HT1080 (cell line): Measurements from ENCODE around the gene CCR6. TPM values are rescaled to one million over a fixed set of nuclear protein-coding genes. Genes with fewer than 3 reads are reported as not detected.
A peak's percentile ranks its signal among the peaks of the same experiment; 100 is the strongest.
"Not testable (repeated sequence)": the region's sequence is repeated elsewhere in the genome, so short reads cannot be mapped to it uniquely, and the experiment has no call there.

Experiments
- DNase-seq: peaks from one replicate; pipeline ENCODE4 v3.0.0-alpha.2; 2015; ENCODE audit warnings: low read depth
- total RNA-seq: library from RNA; depleted of rRNA; stranded (reverse); fragments of >200 nt; shearing (Covaris generic); gene quantifications from 2 replicates; pipeline ENCODE4 v1.2.3, GENCODE V29; 2014

The CCR6 gene
- total RNA-seq, 1 experiment from 2014 or later, result 0.06 TPM

- DNase-seq, result peak; percentile 31
Measured at GRCh38 chr6:167141667-167142432, 19.0 kb downstream of the CCR6 start.

- DNase-seq, result no peak
Measured at GRCh38 chr6:167142433-167142761, 19.5 kb downstream of the CCR6 start.

- no peak for DNase-seq
Measured at GRCh38 chr6:167143041-167143440, 20.1 kb downstream of the CCR6 start.

- DNase-seq, result no peak
Measured at GRCh38 chr6:167145461-167145860, 22.6 kb downstream of the CCR6 start.

GRCh38 chr6:167146135-167146534 is 23.2 kb downstream of the CCR6 start:
- no peak for DNase-seq

GRCh38 chr6:167146977-167147376 is 24.1 kb downstream of the CCR6 start:
- no peak for DNase-seq

GRCh38 chr6:167148021-167148420 is 25.1 kb downstream of the CCR6 start:
- no peak for DNase-seq

GRCh38 chr6:167148997-167149396 is 26.1 kb downstream of the CCR6 start:
- DNase-seq, result no peak

GRCh38 chr6:167150941-167151549 is 28.1 kb downstream of the CCR6 start:
- DNase-seq, result peak; percentile 37

GRCh38 chr6:167151648-167152047 is 28.8 kb downstream of the CCR6 start:
- DNase-seq, result no peak

GRCh38 chr6:167152862-167153261 is 30.0 kb downstream of the CCR6 start:
- DNase-seq, result no peak

GRCh38 chr6:167153521-167153959 is 30.6 kb downstream of the CCR6 start:
- DNase-seq, result peak; percentile 97

GRCh38 chr6:167154291-167154690 is 31.4 kb downstream of the CCR6 start:
- no peak for DNase-seq

GRCh38 chr6:167154895-167155294 is 32.0 kb downstream of the CCR6 start:
- no peak for DNase-seq

GRCh38 chr6:167157414-167157813 is 34.5 kb downstream of the CCR6 start:
- DNase-seq, result no peak

- DNase-seq, result no peak
Measured at GRCh38 chr6:167157863-167158262, 35.0 kb downstream of the CCR6 start, which contains the start of gene GPR31. TSS of gene GPR31 (minus strand) at chr6:167157980. CDS start at chr6:167157831, 149 bp downstream.

- DNase-seq, result peak; percentile 93
Measured at GRCh38 chr6:167161851-167162467, 39.1 kb downstream of the CCR6 start.

GRCh38 chr6:167162591-167162990 is 39.7 kb downstream of the CCR6 start:
- DNase-seq, result no peak

- no peak for DNase-seq
Measured at GRCh38 chr6:167163476-167164011, 40.6 kb downstream of the CCR6 start.

GRCh38 chr6:167164261-167164660 is 41.4 kb downstream of the CCR6 start:
- DNase-seq, result no peak

- no peak for DNase-seq
Measured at GRCh38 chr6:167165858-167166471, 43.1 kb downstream of the CCR6 start.

- DNase-seq, result not testable (repeated sequence)
Measured at GRCh38 chr6:167167699-167168098, 44.8 kb downstream of the CCR6 start.
